B cell (primary cell): ENCODE results near the gene ANP32D.

Experiments used
- CTCF ChIP-seq: fragments of 200-600 bp; IDR thresholded peaks from one replicate; pipeline ENCODE4 v1.8.0; 2022; ENCODE audit warnings: antibody characterized with exemption, mild to moderate bottlenecking
- EZH2 ChIP-seq: IDR thresholded peaks from 2 replicates; pipeline ENCODE4 v1.6.1; 2012; ENCODE audit warnings: borderline replicate concordance, low read depth, mild to moderate bottlenecking, moderate library complexity, low read length; ENCODE audit not compliant: insufficient read depth, poor library complexity, severe bottlenecking

- no peak for TF ChIP-seq CTCF
- no peak for TF ChIP-seq EZH2
These were observed 10.6 kb downstream of the ANP32D start for GRCh38 chr12:48482930-48483329.
